B cell (primary cell): ENCODE results near the gene ATRNL1. TPM values are rescaled to one million over a fixed set of nuclear protein-coding genes. Genes with fewer than 3 reads are reported as not detected.

Source experiments
- ATAC-seq: fragments of 200-7000 bp; cut with Tn5 transposase; one replicate; pipeline ENCODE4 v1.10.0; 2021; ENCODE audit warnings: low read depth, mild to moderate bottlenecking, moderate number of reproducible peaks, moderate library complexity
- CTCF ChIA-PET: fragments of 350-600 bp; sonication (Branson Sonifier 250); formaldehyde crosslinking; loops from one replicate; lab custom pipeline; 2021; ENCODE audit warnings: antibody characterized with exemption, inconsistent platforms; lab: Charles Lee
- POLR2A ChIA-PET: fragments of 350-600 bp; sonication (Branson Sonifier 250); formaldehyde crosslinking; loops from one replicate; lab custom pipeline; 2021; ENCODE audit warnings: antibody characterized with exemption; lab: Charles Lee
- DNase-seq: peaks from one replicate; pipeline ENCODE4 v3.0.0; 2013
- H2AFZ ChIP-seq: 2 replicates; pipeline ENCODE4 v1.6.1; 2012; ENCODE audit warnings: mild to moderate bottlenecking, low read depth, low read length; ENCODE audit not compliant: insufficient read depth, poor library complexity, severe bottlenecking
- H3K27ac ChIP-seq, 2 donors: 1 replicate in 1 of 2; 2 replicates in 1 of 2; pipeline ENCODE4 v1.5.1; 2012 to 2013; ENCODE audit warnings: low read length in 2 of 2, mild to moderate bottlenecking in 2 of 2, moderate library complexity in 1 of 2
- H3K27me3 ChIP-seq, 4 experiments: fragments of 200-600 bp in 1 of 4; sonication (generic) in 1 of 4; replicated peaks in 1 of 4; 1 replicate in 2 of 4; 2 replicates in 2 of 4; pipeline versions ENCODE4 v1.6.1 to v1.7.0; 2013 to 2016; ENCODE audit warnings: low read length in 3 of 4, mild to moderate bottlenecking in 2 of 4, mixed read lengths in 1 of 4, moderate library complexity in 1 of 4; ENCODE audit not compliant: insufficient read depth in 4 of 4, control insufficient read depth in 3 of 4; ENCODE audit errors: control extremely low read depth in 1 of 4
- H3K36me3 ChIP-seq, 2 experiments: replicated peaks in 1 of 2; 1 replicate in 1 of 2; 2 replicates in 1 of 2; pipeline versions ENCODE4 v1.6.1 to v1.7.1; 2013; ENCODE audit warnings: low read length in 1 of 2; ENCODE audit not compliant: insufficient read depth in 2 of 2, control insufficient read depth in 1 of 2; ENCODE audit errors: control extremely low read depth in 1 of 2, extremely low read depth in 1 of 2
- H3K4me1 ChIP-seq, 2 donors: fragments of 200-600 bp in 1 of 2; sonication (generic) in 1 of 2; 1 replicate in 1 of 2; 2 replicates in 1 of 2; pipeline versions ENCODE4 v1.5.1 to v1.6.1; 2013 to 2017; ENCODE audit warnings: low read length in 2 of 2; ENCODE audit not compliant: control insufficient read depth in 2 of 2, insufficient read depth in 2 of 2
- H3K4me2 ChIP-seq: replicated peaks from 2 replicates; pipeline ENCODE3; 2012; ENCODE audit warnings: mild to moderate bottlenecking, low read depth, low read length; ENCODE audit not compliant: poor library complexity, severe bottlenecking
- H3K4me3 ChIP-seq, 5 experiments: fragments of 200-600 bp in 1 of 5; sonication (generic) in 1 of 5; 1 replicate in 3 of 5; 2 replicates in 2 of 5; pipeline versions ENCODE4 v1.5.1 to v1.7.0; 2011 to 2016; ENCODE audit warnings: low read length in 4 of 5, mild to moderate bottlenecking in 4 of 5, low read depth in 2 of 5, control low read depth in 1 of 5, moderate library complexity in 1 of 5; ENCODE audit not compliant: insufficient read depth in 1 of 5; ENCODE audit errors: control extremely low read depth in 1 of 5, extremely low read depth in 1 of 5
- H3K79me2 ChIP-seq: fragments of 200-600 bp; sonication (generic); one replicate; pipeline ENCODE4 v1.6.0; 2016; ENCODE audit warnings: low read length; ENCODE audit not compliant: control insufficient read depth, insufficient read depth
- H3K9ac ChIP-seq: fragments of 200-600 bp; sonication (generic); 2 replicates; pipeline ENCODE4 v1.6.1; 2017; ENCODE audit warnings: mild to moderate bottlenecking, low read length, moderate library complexity
- H3K9me3 ChIP-seq, 3 donors: one replicate each; pipeline versions ENCODE4 v1.6.1 to v1.7.1; 2013; ENCODE audit warnings: low read length in 2 of 3; ENCODE audit not compliant: control insufficient read depth in 2 of 3, insufficient read depth in 1 of 3; ENCODE audit errors: control extremely low read depth in 1 of 3
- H4K20me1 ChIP-seq: 2 replicates; pipeline ENCODE4 v1.6.0; 2012; ENCODE audit warnings: mild to moderate bottlenecking, low read length; ENCODE audit not compliant: insufficient read depth, control insufficient read depth, poor library complexity, severe bottlenecking
- H3K27ac Mint-ChIP-seq: one replicate; pipeline ENCODE4 v1.8.0; 2021; ENCODE audit warnings: mixed read lengths
- H3K27me3 Mint-ChIP-seq: one replicate; pipeline ENCODE4 v1.8.0; 2021; ENCODE audit warnings: mixed read lengths
- H3K4me1 Mint-ChIP-seq: one replicate; pipeline ENCODE4 v1.8.0; 2021; ENCODE audit warnings: mixed read lengths
- H3K4me3 Mint-ChIP-seq: one replicate; pipeline ENCODE4 v1.8.0; 2021; ENCODE audit warnings: mixed read lengths
- H3K9me3 Mint-ChIP-seq: one replicate; pipeline ENCODE4 v1.8.0; 2022; ENCODE audit warnings: mixed read lengths; ENCODE audit not compliant: insufficient read depth
- CTCF ChIP-seq: fragments of 200-600 bp; IDR thresholded peaks from one replicate; pipeline ENCODE4 v1.8.0; 2022; ENCODE audit warnings: antibody characterized with exemption, mild to moderate bottlenecking
- EZH2 ChIP-seq: IDR thresholded peaks from 2 replicates; pipeline ENCODE4 v1.6.1; 2012; ENCODE audit warnings: borderline replicate concordance, low read depth, mild to moderate bottlenecking, moderate library complexity, low read length; ENCODE audit not compliant: insufficient read depth, poor library complexity, severe bottlenecking
- WGBS: methylation state at CpG from one replicate; pipeline ENCODE4 v1.1.5; 2013; ENCODE audit warnings: missing lambda C conversion rate; ENCODE audit not compliant: insufficient coverage; 5-methylcytosine and 5-hydroxymethylcytosine counted together
- intact Hi-C: fragments of 100-400 bp; cut with micrococcal nuclease; formaldehyde crosslinking; loops from one replicate; pipeline ENCODE4 v1.10.0; 2022
- polyA plus RNA-seq: library from polyadenylated mRNA; depleted of rRNA; stranded (reverse); fragments of >200 nt; gene quantifications from 2 replicates; pipeline ENCODE4 v1.2.3, GENCODE V29; 2012
- total RNA-seq, 2 donors: library from RNA; stranded (reverse); fragments of 120-200 nt in 1 of 2; gene quantifications; 1 replicate in 1 of 2; 2 replicates in 1 of 2; pipeline versions ENCODE4 v1.2.3 to v1.2.4, GENCODE V29; 2013 to 2022

The ATRNL1 gene
- total and polyA plus RNA-seq, 2 donors (not counting 1 experiment from before 2014, with no cell fraction given) = 0.24 to 2.2 TPM

GRCh38 chr10:115829521-115830205, 736.5 kb downstream of the ATRNL1 start:
- Mint-ChIP-seq H3K27me3 (no peaks in the 10 kb centered on the region), H3K4me1 (no peaks in the 10 kb centered on the region), H3K27ac (no peak overlapping the region), H3K9me3 (no peaks in the 10 kb centered on the region), H3K4me3 (no peak overlapping the region)
- ATAC-seq (no peak), DNase-seq (no peak)
- TF ChIP-seq EZH2 = no peak
- TF ChIP-seq CTCF = no peak
- Histone ChIP-seq H3K79me2 (no peaks in the 10 kb centered on the region), H3K27me3 (no peaks in the 10 kb centered on the region), H3K36me3 (no peaks in the 10 kb centered on the region), H3K27ac (no peak overlapping the region), H3K9ac (no peak overlapping the region), H3K9me3 (peaks cover 0 to 4% (median 0%) of the 10 kb centered on the region in 3 donors), H3K4me2 (no peak overlapping the region), H3K4me1 (no peaks in the 10 kb centered on the region), H2AFZ (no peak overlapping the region), H3K4me3 (no peak overlapping the region), H4K20me1 (no peaks in the 10 kb centered on the region)
- POLR2A ChIA-PET = no interaction called here
- CTCF ChIA-PET = no interaction called here
- 88% methylated on average over 1 of the region's 3 CpGs for WGBS
- intact Hi-C loops = no loop called here

- no peaks in the 10 kb centered on the region for H3K27me3 Mint-ChIP-seq
- Histone ChIP-seq H2AFZ (no peak overlapping the region), H3K4me1 (no peaks in the 10 kb centered on the region), H3K9ac (no peak overlapping the region), H3K36me3 (no peaks in the 10 kb centered on the region), H3K27ac (no peak overlapping the region), H3K9me3 (peaks cover 0 to 4% (median 0%) of the 10 kb centered on the region in 3 donors), H4K20me1 (no peaks in the 10 kb centered on the region), H3K4me3 (no peak overlapping the region), H3K27me3 (no peaks in the 10 kb centered on the region), H3K79me2 (no peaks in the 10 kb centered on the region), H3K4me2 (no peak overlapping the region)
- intact Hi-C loops = no loop called here
- H3K4me1 Mint-ChIP-seq = no peaks in the 10 kb centered on the region
- no peaks in the 10 kb centered on the region for H3K9me3 Mint-ChIP-seq
- no peak overlapping the region for H3K27ac Mint-ChIP-seq
- DNase-seq (no peak), ATAC-seq (no peak)
- 80% methylated on average over 3 of the region's 3 CpGs for WGBS
- POLR2A ChIA-PET = no interaction called here
- no peak overlapping the region for H3K4me3 Mint-ChIP-seq
- CTCF ChIA-PET = no interaction called here
- no peak for TF ChIP-seq EZH2
- TF ChIP-seq CTCF = no peak
Observed at GRCh38 chr10:115830265-115830970, 737.3 kb downstream of the ATRNL1 start.
